Transverse colon (tissue), 4 donors: Measurements from ENCODE around the gene SENP8.

ENCODE experiments used
- POLR2A ChIP-seq: fragments of 450-650 bp; IDR thresholded peaks from one replicate; pipeline ENCODE4 v1.6.1; 2016; ENCODE audit warnings: antibody characterized with exemption, mild to moderate bottlenecking, moderate library complexity
- POLR2AphosphoS5 ChIP-seq, 3 donors: sonication (generic); formaldehyde crosslinking; IDR thresholded peaks; one replicate each; pipeline ENCODE4 v1.6.1; 2016; ENCODE audit warnings: antibody characterized with exemption in 3 of 3
- TF ChIP-seq, protein P1 (sequence below), 5 experiments: fragments of 200-600 bp in 3 of 5; fragments of 450-650 bp in 2 of 5; sonication (generic) in 3 of 5; IDR thresholded peaks; 1 replicate in 2 of 5; 2 replicates in 3 of 5; pipeline ENCODE4 v1.5.1; 2016 to 2017; ENCODE audit warnings: antibody characterized with exemption in 5 of 5, inconsistent platforms in 3 of 5, mild to moderate bottlenecking in 2 of 5, moderate library complexity in 1 of 5

DNA sequence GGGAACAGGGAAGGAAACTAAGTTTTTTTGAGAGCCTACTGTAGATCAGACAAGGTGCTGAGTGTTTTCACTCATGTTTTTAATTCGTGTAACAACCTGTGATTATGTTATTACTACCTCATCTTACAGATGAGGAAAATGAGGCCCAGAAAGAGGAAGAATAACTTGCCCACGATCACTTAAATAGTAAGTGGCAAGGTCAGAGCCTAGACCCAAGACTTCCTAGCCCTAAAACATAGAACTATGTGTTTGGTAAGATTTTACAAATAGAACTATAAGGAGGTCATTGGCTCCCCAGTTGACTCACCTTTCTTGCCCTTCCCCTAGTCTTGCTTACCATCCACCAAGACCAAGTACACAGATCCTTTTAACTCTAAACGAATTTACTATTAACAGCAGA, 13.7 kb downstream of the SENP8 start:
- TF ChIP-seq, protein P1, sequence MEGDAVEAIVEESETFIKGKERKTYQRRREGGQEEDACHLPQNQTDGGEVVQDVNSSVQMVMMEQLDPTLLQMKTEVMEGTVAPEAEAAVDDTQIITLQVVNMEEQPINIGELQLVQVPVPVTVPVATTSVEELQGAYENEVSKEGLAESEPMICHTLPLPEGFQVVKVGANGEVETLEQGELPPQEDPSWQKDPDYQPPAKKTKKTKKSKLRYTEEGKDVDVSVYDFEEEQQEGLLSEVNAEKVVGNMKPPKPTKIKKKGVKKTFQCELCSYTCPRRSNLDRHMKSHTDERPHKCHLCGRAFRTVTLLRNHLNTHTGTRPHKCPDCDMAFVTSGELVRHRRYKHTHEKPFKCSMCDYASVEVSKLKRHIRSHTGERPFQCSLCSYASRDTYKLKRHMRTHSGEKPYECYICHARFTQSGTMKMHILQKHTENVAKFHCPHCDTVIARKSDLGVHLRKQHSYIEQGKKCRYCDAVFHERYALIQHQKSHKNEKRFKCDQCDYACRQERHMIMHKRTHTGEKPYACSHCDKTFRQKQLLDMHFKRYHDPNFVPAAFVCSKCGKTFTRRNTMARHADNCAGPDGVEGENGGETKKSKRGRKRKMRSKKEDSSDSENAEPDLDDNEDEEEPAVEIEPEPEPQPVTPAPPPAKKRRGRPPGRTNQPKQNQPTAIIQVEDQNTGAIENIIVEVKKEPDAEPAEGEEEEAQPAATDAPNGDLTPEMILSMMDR (IDR thresholded peaks at IDR 0.05): no peak
- TF ChIP-seq POLR2AphosphoS5 (IDR thresholded peaks at IDR 0.05): no peak
- TF ChIP-seq POLR2A: no peak
